ENCODE results near the gene MYB. TPM values are rescaled to one million over a fixed set of nuclear protein-coding genes. Genes with fewer than 3 reads are reported as not detected.

Gene MYB
- total RNA-seq (0.53 and 0.58 TPM in 2 replicates), polyA plus RNA-seq (0.10 and 0.14 TPM in 2 replicates), polyA minus RNA-seq (1.2 and 2.2 TPM in 2 replicates), Bru-seq, nascent RNA (percentile 29 among the genes with signal in this experiment), BruChase-seq, experiment 1, labeled RNA remaining after a 6-hour chase (percentile 19 among the genes with signal in this experiment), BruChase-seq, experiment 2, labeled RNA remaining after a 2-hour chase (percentile 26 among the genes with signal in this experiment)
- 0.04 and 0.19 TPM in 2 replicates for polyA plus RNA-seq (2011; cell fraction: cytosol; rRNA removed)
- 0.25 and 0.29 TPM in 2 replicates for polyA plus RNA-seq (2011; cell fraction: nucleus; rRNA removed)
- polyA plus RNA-seq (2012), result 0.20 TPM in 1 of 2 replicates, not detected in the other
- polyA minus RNA-seq (2011; cell fraction: cytosol; rRNA and poly(A)+ RNA removed), result 1.7 TPM
- polyA minus RNA-seq (2011; cell fraction: nucleus; rRNA and poly(A)+ RNA removed), result 0.19 and 0.38 TPM in 2 replicates
- long read RNA-seq, result 0 reads

- ChIA-PET CTCF (interaction anchor here (1.9 kb wide), 1 partner anchor 18 kb away, joined by 9 read pairs; no protein-coding TSS in a partner anchor), POLR2A (no interaction called here)
- peak; percentile 59 for FAIRE-seq
- no peaks in the 10 kb centered on the region for H3K79me2 ChIP-seq (ENCODE audit: control insufficient read depth, insufficient read depth, low read length)
- peak within 1 kb of the TSS; percentile 51 for H3K9ac ChIP-seq (replicated peaks; ENCODE audit: extremely low read depth, insufficient read depth, low read length)
- TF ChIP-seq FOS (IDR thresholded peaks at IDR 0.05; ENCODE audit: borderline replicate concordance, insufficient read depth, low read length) (no peak), JUN (IDR thresholded peaks at IDR 0.05; ENCODE audit: borderline replicate concordance, insufficient read depth, insufficient read length, low read depth) (no peak), EZH2 (IDR thresholded peaks at IDR 0.05; ENCODE audit: borderline replicate concordance, low read depth, low read length, severe bottlenecking) (peak; percentile 9)
- no TSS peak for BruUV-seq (replicated peaks)
- intact Hi-C loops (cut with micrococcal nuclease), result loop anchor here (5.0 kb wide), 1 partner anchor 113 kb away; no protein-coding TSS in a partner anchor
- H3K4me1 ChIP-seq (ENCODE audit: control insufficient read depth, extremely low read depth, insufficient read depth, low read length), result peaks cover 27% of the 10 kb centered on the region
- DNase-seq (ENCODE audit: low read depth, low spot score), result peak; percentile 40
- H3K4me2 ChIP-seq (ENCODE audit: insufficient read depth, low read length), result peak within 1 kb of the TSS; percentile 97
- no peaks in the 10 kb centered on the region for H3K9me3 ChIP-seq (replicated peaks; ENCODE audit: control insufficient read depth, insufficient read depth, low read length)
- H3K4me3 ChIP-seq (replicated peaks in 1 of 3; ENCODE audit: insufficient read depth in 1 of 3, low read depth in 1 of 3, low read length in 3 of 3), result peak within 1 kb of the TSS; percentile 50 to 81 (median 76)
- H3K9me1 ChIP-seq (replicated peaks; ENCODE audit: control insufficient read depth, extremely low read depth, insufficient read depth, low read length), result no peaks in the 10 kb centered on the region
- no peaks in the 10 kb centered on the region for H3K36me3 ChIP-seq (ENCODE audit: control insufficient read depth in 2 of 2, extremely low read depth in 1 of 2, insufficient read depth in 2 of 2, low read length in 2 of 2)
- H3K27me3 ChIP-seq (ENCODE audit: control insufficient read depth in 2 of 2, insufficient read depth in 2 of 2, low read length in 2 of 2), result peaks cover 27 to 32% of the 10 kb centered on the region in 2 experiments
- H4K20me1 ChIP-seq (replicated peaks; ENCODE audit: control insufficient read depth, extremely low read depth, insufficient read depth, low read length), result no peaks in the 10 kb centered on the region
- H2AFZ ChIP-seq (ENCODE audit: low read depth, low read length), result peak within 1 kb of the TSS; percentile 98
- dilution Hi-C loops (cut with MboI; ENCODE audit: extremely low pct_ligation_motif_present, low sequenced_read_pairs), result no loop called here
- H3K27ac ChIP-seq (ENCODE audit: insufficient read depth, low read depth, low read length), result no peak within 1 kb of the TSS
These were observed at the start of gene MYB for GRCh38 chr6:135180542-135181332. Gene MYB, plus strand, starts transcription at chr6:135181308. Its CDS starts 206 bp downstream, at chr6:135181514.

- Histone ChIP-seq H2AFZ (ENCODE audit: low read depth, low read length) (no peak overlapping the region), H3K9me3 (replicated peaks; ENCODE audit: control insufficient read depth, insufficient read depth, low read length) (no peaks in the 10 kb centered on the region), H3K27me3 (ENCODE audit: control insufficient read depth in 2 of 2, insufficient read depth in 2 of 2, low read length in 2 of 2) (peaks cover 7 to 12% of the 10 kb centered on the region in 2 experiments), H3K4me1 (ENCODE audit: control insufficient read depth, extremely low read depth, insufficient read depth, low read length) (no peaks in the 10 kb centered on the region), H3K79me2 (ENCODE audit: control insufficient read depth, insufficient read depth, low read length) (no peaks in the 10 kb centered on the region), H3K9me1 (replicated peaks; ENCODE audit: control insufficient read depth, extremely low read depth, insufficient read depth, low read length) (no peaks in the 10 kb centered on the region), H4K20me1 (replicated peaks; ENCODE audit: control insufficient read depth, extremely low read depth, insufficient read depth, low read length) (no peaks in the 10 kb centered on the region), H3K4me3 (replicated peaks in 1 of 3; ENCODE audit: insufficient read depth in 1 of 3, low read depth in 1 of 3, low read length in 3 of 3) (no peak overlapping the region), H3K36me3 (ENCODE audit: control insufficient read depth in 2 of 2, extremely low read depth in 1 of 2, insufficient read depth in 2 of 2, low read length in 2 of 2) (no peaks in the 10 kb centered on the region), H3K27ac (ENCODE audit: insufficient read depth, low read depth, low read length) (no peak overlapping the region), H3K9ac (replicated peaks; ENCODE audit: extremely low read depth, insufficient read depth, low read length) (no peak overlapping the region), H3K4me2 (ENCODE audit: insufficient read depth, low read length) (no peak overlapping the region)
- dilution Hi-C loops (cut with MboI; ENCODE audit: extremely low pct_ligation_motif_present, low sequenced_read_pairs), result no loop called here
- no peak for FAIRE-seq
- no peak for DNase-seq (ENCODE audit: low read depth, low spot score)
- POLR2A ChIA-PET, result no interaction called here
- intact Hi-C loops (cut with micrococcal nuclease), result no loop called here
- no TSS peak for BruUV-seq (replicated peaks)
- no peak for TF ChIP-seq MYC (IDR thresholded peaks at IDR 0.05; ENCODE audit: low read depth, low read length)
- no peak for TF ChIP-seq JUN (IDR thresholded peaks at IDR 0.05; ENCODE audit: borderline replicate concordance, insufficient read depth, insufficient read length, low read depth)
- TF ChIP-seq POLR2AphosphoS5 (IDR thresholded peaks at IDR 0.05; ENCODE audit: insufficient read depth, low read depth, low read length), result no peak
- no peak for TF ChIP-seq CTCF (IDR thresholded peaks at IDR 0.05; ENCODE audit: extremely low read depth in 1 of 2, insufficient read depth in 1 of 2, low read depth in 1 of 2, low read length in 2 of 2)
- no peak for TF ChIP-seq GATA2 (IDR thresholded peaks at IDR 0.05; ENCODE audit: insufficient read depth, insufficient read length, low read depth, low read length)
- TF ChIP-seq MAX (IDR thresholded peaks at IDR 0.05; ENCODE audit: insufficient read depth, insufficient read length), result no peak
- TF ChIP-seq FOS (IDR thresholded peaks at IDR 0.05; ENCODE audit: borderline replicate concordance, insufficient read depth, low read length), result no peak
- TF ChIP-seq EZH2 (IDR thresholded peaks at IDR 0.05; ENCODE audit: borderline replicate concordance, low read depth, low read length, severe bottlenecking), result no peak
- no peak for TF ChIP-seq POLR2A (IDR thresholded peaks at IDR 0.05; ENCODE audit: low read depth, low read length)
- CTCF ChIA-PET, result interaction anchor here (1.0 to 1.6 kb wide), 2 partner anchors 30 to 45 kb away, joined by 3 to 5 read pairs; no protein-coding TSS in a partner anchor
These were observed 48.3 kb upstream of the MYB start for GRCh38 chr6:135132776-135133175.

Data from endothelial cell of umbilical vein (primary cell).